ENCODE measurements around the gene ALKBH5. TPM values are rescaled to one million over a fixed set of nuclear protein-coding genes. Genes with fewer than 3 reads are reported as not detected.

The ALKBH5 gene
- polyA plus RNA-seq, 1 experiment = 97.5 TPM

DNA sequence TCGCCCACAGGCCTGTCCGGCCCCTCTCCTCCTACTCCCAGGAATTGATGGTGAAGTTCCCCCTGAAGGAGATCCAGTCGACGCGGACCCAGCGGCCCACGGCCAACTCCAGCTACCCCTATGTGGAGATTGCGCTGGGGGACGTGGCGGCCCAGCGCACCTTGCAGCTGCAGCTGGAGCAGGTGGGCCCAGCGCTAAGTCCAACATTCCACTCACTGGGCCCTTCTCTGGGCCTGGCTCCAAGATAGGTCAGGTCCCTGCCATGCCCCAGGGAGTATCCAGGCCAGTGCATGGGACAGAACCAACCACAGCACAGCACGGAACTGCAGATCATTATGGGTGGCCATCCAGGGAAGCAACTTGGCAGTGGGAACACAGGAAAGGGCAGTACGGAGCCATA, 9.9 kb upstream of the ALKBH5 start:
- Histone ChIP-seq H3K27me3 (ENCODE audit: control insufficient read depth, insufficient read depth, low read length) (no peaks in the 10 kb centered on the region), H3K36me3 (ENCODE audit: control insufficient read depth, insufficient read depth, low read length) (no peaks in the 10 kb centered on the region), H3K4me3 (ENCODE audit: low read depth, low read length) (no peak overlapping the region)
- POLR2A ChIA-PET = no interaction called here
- DNase-seq (ENCODE audit: low read depth) = no peak
- TF ChIP-seq, protein P1, sequence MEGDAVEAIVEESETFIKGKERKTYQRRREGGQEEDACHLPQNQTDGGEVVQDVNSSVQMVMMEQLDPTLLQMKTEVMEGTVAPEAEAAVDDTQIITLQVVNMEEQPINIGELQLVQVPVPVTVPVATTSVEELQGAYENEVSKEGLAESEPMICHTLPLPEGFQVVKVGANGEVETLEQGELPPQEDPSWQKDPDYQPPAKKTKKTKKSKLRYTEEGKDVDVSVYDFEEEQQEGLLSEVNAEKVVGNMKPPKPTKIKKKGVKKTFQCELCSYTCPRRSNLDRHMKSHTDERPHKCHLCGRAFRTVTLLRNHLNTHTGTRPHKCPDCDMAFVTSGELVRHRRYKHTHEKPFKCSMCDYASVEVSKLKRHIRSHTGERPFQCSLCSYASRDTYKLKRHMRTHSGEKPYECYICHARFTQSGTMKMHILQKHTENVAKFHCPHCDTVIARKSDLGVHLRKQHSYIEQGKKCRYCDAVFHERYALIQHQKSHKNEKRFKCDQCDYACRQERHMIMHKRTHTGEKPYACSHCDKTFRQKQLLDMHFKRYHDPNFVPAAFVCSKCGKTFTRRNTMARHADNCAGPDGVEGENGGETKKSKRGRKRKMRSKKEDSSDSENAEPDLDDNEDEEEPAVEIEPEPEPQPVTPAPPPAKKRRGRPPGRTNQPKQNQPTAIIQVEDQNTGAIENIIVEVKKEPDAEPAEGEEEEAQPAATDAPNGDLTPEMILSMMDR (IDR thresholded peaks at IDR 0.05; ENCODE audit: insufficient read depth, low read depth, low read length) = no peak
- CTCF ChIA-PET = no interaction called here

DNA sequence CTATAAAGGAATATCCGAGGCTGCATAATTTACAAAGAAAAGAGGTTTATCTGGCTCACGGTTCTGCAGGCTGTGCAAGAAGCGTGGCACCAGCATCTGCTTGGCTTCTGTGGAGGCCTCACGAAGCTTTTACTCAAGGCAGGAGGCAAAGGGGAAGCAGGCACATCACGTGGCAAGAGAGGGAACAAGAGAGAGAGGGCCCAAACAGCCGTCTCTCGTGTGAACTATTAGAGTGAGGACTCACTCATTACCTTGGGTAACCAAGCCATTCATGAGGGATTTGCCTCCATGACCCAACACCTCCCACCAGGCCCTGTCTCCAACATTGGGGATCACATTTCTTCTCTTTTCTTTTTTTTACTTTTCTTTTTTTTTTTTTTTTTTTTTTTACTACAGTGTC, 7.5 kb upstream of the ALKBH5 start:
- Histone ChIP-seq H3K36me3 (ENCODE audit: control insufficient read depth, insufficient read depth, low read length) (no peaks in the 10 kb centered on the region), H3K4me3 (ENCODE audit: low read depth, low read length) (no peak overlapping the region), H3K27me3 (ENCODE audit: control insufficient read depth, insufficient read depth, low read length) (no peaks in the 10 kb centered on the region)
- POLR2A ChIA-PET = no interaction called here
- TF ChIP-seq, protein P1 (IDR thresholded peaks at IDR 0.05; ENCODE audit: insufficient read depth, low read depth, low read length) = no peak
- CTCF ChIA-PET = no interaction called here
- DNase-seq (ENCODE audit: low read depth) = no peak

DNA sequence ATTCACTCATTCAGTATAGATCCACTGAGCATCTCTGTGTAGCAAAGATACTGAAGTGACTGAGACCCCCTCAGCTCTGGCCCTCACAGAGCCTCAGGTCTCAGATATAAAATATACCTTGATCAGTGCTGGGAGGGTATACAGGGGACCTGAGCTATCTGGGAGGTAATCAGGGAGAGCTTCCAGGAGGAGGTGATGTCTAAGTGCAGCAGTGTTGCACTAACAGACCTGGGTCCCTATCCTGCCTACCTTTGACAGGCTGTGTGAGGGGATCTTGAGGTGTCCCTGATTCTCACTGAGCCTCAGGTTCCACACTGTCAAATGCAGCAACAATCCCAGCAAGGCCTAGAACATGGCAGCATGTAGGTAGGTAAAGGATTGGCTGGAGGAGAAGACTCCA, 6.5 kb upstream of the ALKBH5 start:
- TF ChIP-seq, protein P1 (IDR thresholded peaks at IDR 0.05; ENCODE audit: insufficient read depth, low read depth, low read length) = no peak
- Histone ChIP-seq H3K27me3 (ENCODE audit: control insufficient read depth, insufficient read depth, low read length) (no peaks in the 10 kb centered on the region), H3K4me3 (ENCODE audit: low read depth, low read length) (no peak overlapping the region), H3K36me3 (ENCODE audit: control insufficient read depth, insufficient read depth, low read length) (no peaks in the 10 kb centered on the region)
- ChIA-PET CTCF (no interaction called here), POLR2A (no interaction called here)
- no peak for DNase-seq (ENCODE audit: low read depth)

DNA sequence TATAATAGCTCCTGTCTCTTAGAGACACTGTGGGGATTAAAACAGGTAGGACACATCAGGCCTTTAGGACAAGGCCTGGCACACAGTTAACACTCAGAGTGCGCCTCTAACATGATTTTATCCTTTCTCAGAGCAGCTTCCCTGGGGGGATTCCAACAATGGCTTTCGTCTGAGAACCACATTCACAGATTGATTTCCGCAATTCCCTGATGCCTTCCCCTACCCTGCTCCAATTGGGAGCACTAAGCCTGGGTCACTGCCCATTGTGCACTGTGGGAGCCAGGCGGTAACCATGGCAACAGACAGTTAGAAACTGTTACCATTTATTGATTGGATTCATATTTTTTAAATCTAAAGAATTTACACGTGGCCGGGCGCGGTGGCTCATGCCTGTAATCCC, 5.9 kb upstream of the ALKBH5 start:
- Histone ChIP-seq H3K4me3 (ENCODE audit: low read depth, low read length) (no peak overlapping the region), H3K36me3 (ENCODE audit: control insufficient read depth, insufficient read depth, low read length) (no peaks in the 10 kb centered on the region), H3K27me3 (ENCODE audit: control insufficient read depth, insufficient read depth, low read length) (no peaks in the 10 kb centered on the region)
- TF ChIP-seq, protein P1 (IDR thresholded peaks at IDR 0.05; ENCODE audit: insufficient read depth, low read depth, low read length) = no peak
- CTCF ChIA-PET = no interaction called here
- DNase-seq (ENCODE audit: low read depth) = no peak
- POLR2A ChIA-PET = no interaction called here

DNA sequence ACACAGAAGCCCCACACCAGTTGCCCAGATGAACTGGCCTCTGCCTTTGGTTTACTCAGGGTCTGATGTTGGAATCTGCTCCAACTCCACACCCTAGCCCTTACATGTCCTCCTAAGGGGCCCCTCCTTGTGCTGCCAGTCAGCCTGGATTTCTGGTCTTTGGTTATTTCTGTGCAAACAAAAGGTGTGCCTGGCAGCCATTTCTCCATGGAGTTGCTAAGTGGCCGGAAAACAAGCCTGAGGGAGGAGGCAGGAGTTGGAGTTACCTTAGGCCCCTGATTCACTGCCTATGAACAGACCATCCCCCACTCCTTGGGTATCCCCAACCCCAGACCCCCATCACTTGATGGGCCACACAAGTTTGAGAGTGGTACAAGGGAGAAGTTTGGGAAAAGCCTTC, 4.4 kb upstream of the ALKBH5 start:
- TF ChIP-seq, protein P1 (IDR thresholded peaks at IDR 0.05; ENCODE audit: insufficient read depth, low read depth, low read length) = no peak
- Histone ChIP-seq H3K4me3 (ENCODE audit: low read depth, low read length) (no peak overlapping the region), H3K27me3 (ENCODE audit: control insufficient read depth, insufficient read depth, low read length) (no peaks in the 10 kb centered on the region), H3K36me3 (ENCODE audit: control insufficient read depth, insufficient read depth, low read length) (no peaks in the 10 kb centered on the region)
- no peak for DNase-seq (ENCODE audit: low read depth)
- POLR2A ChIA-PET = no interaction called here
- CTCF ChIA-PET = no interaction called here

All from BJ (cell line).